Endodermal cell (in vitro differentiated cells): ENCODE results near the gene ANXA10. TPM values are rescaled to one million over a fixed set of nuclear protein-coding genes. Genes with fewer than 3 reads are reported as not detected.
"Not testable (repeated sequence)": the region's sequence is repeated elsewhere in the genome, so short reads cannot be mapped to it uniquely, and the experiment has no call there.

ENCODE experiments used
- DNase-seq: peaks from one replicate; pipeline ENCODE4 v3.0.0-alpha.2; 2017
- H3K27ac ChIP-seq: 2 replicates; pipeline ENCODE4 v1.5.1; 2013; ENCODE audit warnings: mild to moderate bottlenecking, low read depth, low read length, moderate library complexity
- H3K27me3 ChIP-seq: 2 replicates; pipeline ENCODE4 v1.6.1; 2013; ENCODE audit warnings: mild to moderate bottlenecking, low read length, moderate library complexity; ENCODE audit not compliant: insufficient read depth, control insufficient read depth, poor library complexity, severe bottlenecking
- H3K36me3 ChIP-seq: 2 replicates; pipeline ENCODE4 v1.7.0; 2013; ENCODE audit warnings: mild to moderate bottlenecking, low read length, moderate library complexity; ENCODE audit not compliant: control insufficient read depth, insufficient read depth
- H3K4me1 ChIP-seq: one replicate; pipeline ENCODE4 v1.7.0; 2013; ENCODE audit warnings: low read length; ENCODE audit not compliant: control insufficient read depth, insufficient read depth
- H3K4me3 ChIP-seq: 2 replicates; pipeline ENCODE4 v1.5.1; 2013; ENCODE audit warnings: mild to moderate bottlenecking, low read length, moderate library complexity
- H3K9ac ChIP-seq: 2 replicates; pipeline ENCODE4 v1.6.1; 2013; ENCODE audit warnings: mild to moderate bottlenecking, low read length, moderate library complexity; ENCODE audit not compliant: poor library complexity, severe bottlenecking; ENCODE audit errors: extremely low read depth
- H3K9me3 ChIP-seq: 2 replicates; pipeline ENCODE4 v1.6.1; 2013; ENCODE audit warnings: mild to moderate bottlenecking, low read length, moderate library complexity; ENCODE audit not compliant: control insufficient read depth
- H3K27ac Mint-ChIP-seq: 2 replicates; pipeline ENCODE4 v1.8.0; 2020; ENCODE audit warnings: mixed read lengths
- H3K27me3 Mint-ChIP-seq: 2 replicates; pipeline ENCODE4 v1.8.0; 2021; ENCODE audit warnings: mild to moderate bottlenecking, mixed read lengths; ENCODE audit not compliant: insufficient read depth
- H3K36me3 Mint-ChIP-seq: 2 replicates; pipeline ENCODE4 v1.8.0; 2020; ENCODE audit warnings: low read depth, mixed read lengths
- H3K4me1 Mint-ChIP-seq: 2 replicates; pipeline ENCODE4 v1.8.0; 2020; ENCODE audit warnings: mixed read lengths
- H3K4me3 Mint-ChIP-seq: 2 replicates; pipeline ENCODE4 v1.8.0; 2020; ENCODE audit warnings: mild to moderate bottlenecking, moderate library complexity, mixed read lengths
- H3K9me3 Mint-ChIP-seq: 2 replicates; pipeline ENCODE4 v1.8.0; 2020; ENCODE audit warnings: mild to moderate bottlenecking, mixed read lengths
- CTCF ChIP-seq: fragments of 200-600 bp; sonication (generic); conservative IDR thresholded peaks from 2 replicates; pipeline ENCODE4 v1.5.0; 2021; ENCODE audit warnings: antibody characterized with exemption, mild to moderate bottlenecking
- WGBS, 2 experiments: methylation state at CpG; one replicate each; pipeline versions ENCODE4 v1.1.5 to v1.1.7; 2013; ENCODE audit warnings: missing lambda C conversion rate in 2 of 2, mixed read lengths in 1 of 2; ENCODE audit not compliant: insufficient coverage in 1 of 2, insufficient read length in 1 of 2; 5-methylcytosine and 5-hydroxymethylcytosine counted together
- total RNA-seq, 2 donors: library from RNA; stranded (reverse); fragmentation: NEBNext Ultra II Directional in 1 of 2; extraction: Animal tissue kit (Norgen Biotek cat#: 25700) in 1 of 2; gene quantifications; 2 replicates in 1 of 2; 3 replicates in 1 of 2; pipeline ENCODE4 v1.2.1, GENCODE V29; 2021

The ANXA10 gene
- total RNA-seq, 2 donors from 2014 or later, result not detected

- Histone ChIP-seq H3K27ac (no peak overlapping the region), H3K4me3 (no peak overlapping the region), H3K27me3 (no peaks in the 10 kb centered on the region), H3K4me1 (no peaks in the 10 kb centered on the region), H3K9ac (no peak overlapping the region), H3K9me3 (no peaks in the 10 kb centered on the region), H3K36me3 (no peaks in the 10 kb centered on the region)
- Mint-ChIP-seq H3K4me1 (peaks cover 5% of the 10 kb centered on the region), H3K27ac (no peak overlapping the region), H3K27me3 (no peaks in the 10 kb centered on the region), H3K36me3 (no peaks in the 10 kb centered on the region), H3K9me3 (no peaks in the 10 kb centered on the region), H3K4me3 (no peak overlapping the region)
- TF ChIP-seq CTCF, result no peak
- DNase-seq, result no peak
These were observed 38.9 kb downstream of the ANXA10 start for GRCh38 chr4:168131196-168131595.

- Mint-ChIP-seq H3K9me3 (no peaks in the 10 kb centered on the region), H3K36me3 (no peaks in the 10 kb centered on the region), H3K27me3 (no peaks in the 10 kb centered on the region), H3K4me1 (no peaks in the 10 kb centered on the region), H3K27ac (no peak overlapping the region), H3K4me3 (no peak overlapping the region)
- Histone ChIP-seq H3K4me3 (no peak overlapping the region), H3K36me3 (no peaks in the 10 kb centered on the region), H3K9ac (no peak overlapping the region), H3K27me3 (no peaks in the 10 kb centered on the region), H3K9me3 (no peaks in the 10 kb centered on the region), H3K4me1 (no peaks in the 10 kb centered on the region), H3K27ac (no peak overlapping the region)
- no peak for TF ChIP-seq CTCF
- DNase-seq, result no peak
These were observed 42.3 kb downstream of the ANXA10 start for GRCh38 chr4:168134651-168135050.

GRCh38 chr4:168135860-168136259 is 43.5 kb downstream of the ANXA10 start:
- H3K9ac ChIP-seq, H3K4me3 Mint-ChIP-seq, H3K27me3 Mint-ChIP-seq, H3K9me3 ChIP-seq, H3K4me1 Mint-ChIP-seq, H3K4me3 ChIP-seq, H3K36me3 ChIP-seq, H3K27ac ChIP-seq, DNase-seq, H3K36me3 Mint-ChIP-seq, H3K4me1 ChIP-seq, H3K27ac Mint-ChIP-seq, H3K9me3 Mint-ChIP-seq, H3K27me3 ChIP-seq: not testable (repeated sequence)
- WGBS, 2 experiments, result 83% methylated on average over 1 of the region's 1 CpG; no CpG with 5 or more reads in 1 of the 2 experiments

GRCh38 chr4:168137695-168138094 is 45.4 kb downstream of the ANXA10 start:
- not testable (repeated sequence) for H3K4me1 Mint-ChIP-seq, H3K9ac ChIP-seq, H3K27ac ChIP-seq, H3K9me3 ChIP-seq, H3K27ac Mint-ChIP-seq, H3K4me3 ChIP-seq, H3K4me1 ChIP-seq, DNase-seq, H3K9me3 Mint-ChIP-seq, H3K27me3 ChIP-seq, H3K27me3 Mint-ChIP-seq, H3K36me3 Mint-ChIP-seq, H3K36me3 ChIP-seq, H3K4me3 Mint-ChIP-seq
- WGBS, 2 experiments, result 93% methylated on average over 2 of the region's 2 CpGs; no CpG with 5 or more reads in 1 of the 2 experiments
